Measurements from ENCODE around the gene ARL15.
"Not testable (repeated sequence)": the region's sequence is repeated elsewhere in the genome, so short reads cannot be mapped to it uniquely, and the experiment has no call there.

The ARL15 gene

DNA sequence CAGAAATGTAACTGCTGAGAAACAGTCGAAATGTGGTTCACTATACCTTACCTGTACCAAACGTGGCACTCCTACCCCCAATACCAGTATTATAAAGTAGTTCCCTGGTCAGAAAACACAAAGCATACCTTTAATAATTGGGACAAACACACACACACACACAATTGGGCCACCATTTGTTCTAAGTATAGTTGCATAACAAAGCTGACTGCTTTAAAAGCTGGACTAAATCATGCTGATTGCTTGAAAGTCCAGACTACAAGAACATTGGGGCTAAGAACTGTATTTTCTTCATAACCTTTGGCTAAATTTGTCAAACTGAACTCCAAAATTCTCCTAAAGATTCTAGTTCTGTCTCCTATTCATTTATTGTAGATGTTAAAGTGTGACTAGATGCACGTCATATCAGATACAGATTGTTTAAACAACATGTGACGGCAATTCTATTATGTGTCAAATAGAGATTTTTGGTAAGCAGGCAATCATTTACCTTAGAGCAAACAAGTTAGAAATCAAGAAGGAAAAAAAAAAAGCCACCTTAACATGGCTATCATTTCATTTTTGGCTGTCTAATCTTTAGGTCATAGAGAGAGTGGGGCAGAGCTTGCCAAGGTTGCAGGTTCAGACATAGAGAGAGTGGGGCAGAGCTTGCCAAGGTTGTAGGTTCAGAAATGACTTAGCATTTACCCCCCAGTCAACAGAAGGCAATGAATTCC is 265.1 kb downstream of the ARL15 start:
- Mint-ChIP-seq H3K9me3 (no peaks in the 10 kb centered on the region), H3K4me1 (no peaks in the 10 kb centered on the region), H3K4me3 (no peak overlapping the region), H3K27ac (no peak overlapping the region), H3K36me3 (ENCODE audit: low read depth) (no peaks in the 10 kb centered on the region), H3K27me3 (no peaks in the 10 kb centered on the region)
- ATAC-seq (no peak), DNase-seq (no peak)

DNA sequence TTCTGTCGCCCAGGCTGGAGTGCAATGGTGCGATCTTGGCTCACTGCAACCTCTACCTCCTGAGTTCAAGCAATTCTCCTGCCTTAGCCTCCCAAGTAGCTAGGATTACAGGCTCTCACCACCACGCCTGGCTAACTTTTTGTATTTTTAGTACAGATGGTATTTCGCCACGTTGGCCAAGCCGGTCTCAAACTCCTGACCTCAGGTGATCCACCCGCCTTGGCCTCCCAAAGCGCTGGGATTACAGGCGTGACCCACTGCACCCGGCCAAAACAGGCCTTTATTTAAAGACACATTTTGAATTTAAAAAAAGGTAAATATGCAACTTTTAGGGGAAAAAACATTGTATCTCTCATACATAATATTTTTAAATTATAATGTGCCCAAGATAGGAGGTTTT is 266.1 kb downstream of the ARL15 start:
- not testable (repeated sequence) for DNase-seq; ATAC-seq; H3K9me3 Mint-ChIP-seq; H3K36me3 Mint-ChIP-seq (ENCODE audit: low read depth); H3K4me3 Mint-ChIP-seq; H3K27ac Mint-ChIP-seq; H3K27me3 Mint-ChIP-seq; H3K4me1 Mint-ChIP-seq

DNA sequence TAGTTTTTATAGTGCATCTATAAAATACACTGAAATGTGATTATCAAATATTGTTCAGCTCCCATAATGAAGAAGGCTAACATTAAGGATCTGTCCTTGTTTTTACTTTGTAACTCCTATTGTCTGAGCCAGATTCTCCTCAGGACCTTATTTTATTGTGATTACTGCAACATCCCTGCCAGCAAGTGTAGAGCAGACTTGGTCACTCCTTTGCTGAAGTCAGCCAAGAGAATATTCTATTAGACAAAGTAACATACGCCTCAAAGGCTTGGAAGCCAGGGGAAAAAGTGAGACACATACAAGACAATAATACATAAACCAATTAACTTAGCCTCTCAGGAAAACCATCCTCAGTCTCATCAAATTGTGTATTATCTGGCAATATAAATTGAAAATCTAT is 269.6 kb downstream of the ARL15 start:
- Mint-ChIP-seq H3K27me3 (no peaks in the 10 kb centered on the region), H3K4me1 (no peaks in the 10 kb centered on the region), H3K27ac (no peak overlapping the region), H3K36me3 (ENCODE audit: low read depth) (no peaks in the 10 kb centered on the region), H3K9me3 (no peaks in the 10 kb centered on the region), H3K4me3 (no peak overlapping the region)
- DNase-seq (no peak), ATAC-seq (no peak)

DNA sequence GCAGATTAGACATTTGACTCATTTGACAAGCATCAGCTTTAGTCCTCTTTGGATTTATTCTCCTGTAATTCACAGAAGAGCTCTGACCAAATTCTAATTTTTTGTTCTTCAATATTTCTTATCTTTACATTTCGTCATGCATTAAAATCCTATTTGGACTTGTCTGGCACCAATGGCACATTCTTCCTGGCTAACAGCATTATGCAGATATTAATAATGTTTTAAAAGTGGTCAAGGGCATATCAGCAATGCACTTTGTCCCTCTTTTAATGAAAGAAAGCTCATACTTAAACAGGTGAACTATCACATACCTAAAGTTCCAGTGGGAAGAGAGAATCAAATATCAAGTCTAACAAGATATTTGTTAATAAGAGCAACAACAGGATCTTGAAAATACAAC is 270.4 kb downstream of the ARL15 start:
- Mint-ChIP-seq H3K4me3 (no peak overlapping the region), H3K9me3 (no peaks in the 10 kb centered on the region), H3K36me3 (ENCODE audit: low read depth) (no peaks in the 10 kb centered on the region), H3K27me3 (no peaks in the 10 kb centered on the region), H3K27ac (no peak overlapping the region), H3K4me1 (no peaks in the 10 kb centered on the region)
- no peak for DNase-seq
- ATAC-seq = no peak

DNA sequence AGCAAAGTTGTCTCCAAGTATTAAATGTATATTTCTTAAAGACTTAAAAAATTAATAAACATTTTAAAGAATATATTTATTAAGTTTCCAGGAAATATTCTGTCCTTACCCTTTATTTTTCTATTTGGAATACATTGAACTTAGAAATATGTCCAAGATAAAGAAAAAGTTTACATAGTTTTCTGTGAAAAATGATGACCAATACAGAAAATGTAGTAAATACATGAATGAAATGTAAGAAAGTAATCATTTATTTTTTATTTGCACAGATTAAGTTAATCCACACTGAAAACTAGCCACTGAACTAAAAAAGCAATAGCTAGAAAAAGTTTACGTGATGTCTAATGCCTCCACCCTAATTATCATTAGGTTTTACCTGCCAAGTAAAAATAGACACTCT is 273.2 kb downstream of the ARL15 start:
- Mint-ChIP-seq H3K9me3 (no peaks in the 10 kb centered on the region), H3K36me3 (ENCODE audit: low read depth) (peaks cover 2% of the 10 kb centered on the region), H3K27ac (no peak overlapping the region), H3K27me3 (no peaks in the 10 kb centered on the region), H3K4me3 (no peak overlapping the region), H3K4me1 (no peaks in the 10 kb centered on the region)
- no peak for ATAC-seq
- DNase-seq = no peak

DNA sequence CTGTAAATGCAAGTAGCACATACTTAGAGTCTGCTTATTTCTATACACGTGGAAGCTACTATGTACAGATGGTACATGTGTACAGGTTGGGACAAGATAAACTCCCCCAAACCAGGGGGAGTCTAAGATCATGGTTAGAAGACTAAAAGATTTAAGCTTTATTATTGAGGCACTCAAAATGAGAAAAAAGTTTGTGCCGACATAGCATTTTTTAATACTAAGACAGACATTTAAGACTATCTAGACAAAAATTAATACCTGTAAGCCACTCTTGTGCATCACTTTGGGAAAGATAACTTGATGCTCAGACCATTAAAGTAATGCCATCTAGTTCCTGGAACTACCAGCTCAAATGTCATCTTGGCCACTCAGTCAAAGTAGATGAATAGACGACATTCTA is 279.4 kb downstream of the ARL15 start:
- DNase-seq (no peak), ATAC-seq (no peak)
- Mint-ChIP-seq H3K9me3 (no peaks in the 10 kb centered on the region), H3K27ac (no peak overlapping the region), H3K4me3 (no peak overlapping the region), H3K27me3 (no peaks in the 10 kb centered on the region), H3K4me1 (no peaks in the 10 kb centered on the region), H3K36me3 (ENCODE audit: low read depth) (peaks cover 2% of the 10 kb centered on the region)

DNA sequence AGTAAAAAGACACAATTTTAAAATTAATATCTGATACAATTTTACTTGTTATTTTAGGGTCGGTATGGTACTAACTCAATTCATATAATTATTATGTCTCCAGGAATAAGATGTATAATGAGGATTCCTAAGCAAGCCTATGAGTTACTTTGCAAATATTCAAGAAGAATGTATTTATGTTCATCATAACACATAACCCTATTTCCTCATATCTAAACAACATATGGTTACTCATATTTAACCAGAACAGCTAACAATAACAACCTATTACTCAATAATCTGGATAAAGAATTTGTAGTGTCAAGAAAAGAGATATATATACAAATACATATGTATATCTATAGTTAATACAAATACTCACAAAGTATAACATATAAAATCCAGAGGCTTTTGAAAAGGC is 285.9 kb downstream of the ARL15 start:
- H3K36me3 Mint-ChIP-seq (ENCODE audit: low read depth) = no peaks in the 10 kb centered on the region
- no peak overlapping the region for H3K27ac Mint-ChIP-seq
- no peaks in the 10 kb centered on the region for H3K27me3 Mint-ChIP-seq
- ATAC-seq (no peak), DNase-seq (no peak)
- H3K4me3 Mint-ChIP-seq = no peak overlapping the region
- peaks cover 21% of the 10 kb centered on the region for H3K4me1 Mint-ChIP-seq
- H3K9me3 Mint-ChIP-seq = no peaks in the 10 kb centered on the region

DNA sequence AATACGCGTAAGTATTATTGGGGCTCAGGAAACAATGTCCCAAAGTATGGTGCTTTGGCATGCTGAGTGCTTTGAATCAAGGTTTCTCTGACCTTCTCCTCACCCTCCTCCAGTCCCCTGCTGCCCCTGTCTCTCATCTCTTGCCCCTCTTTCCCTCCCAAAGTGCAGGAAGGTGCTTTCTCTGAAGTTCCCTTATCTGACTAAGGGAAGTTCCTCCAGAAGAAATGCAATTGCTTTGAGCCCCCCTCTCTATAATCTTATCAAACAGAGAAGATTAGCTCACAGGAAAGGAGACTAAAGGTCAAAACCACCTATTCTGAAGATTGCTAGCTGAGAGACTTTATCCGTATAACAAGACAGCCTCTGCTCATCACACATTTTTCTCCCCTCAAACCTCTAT is 288.1 kb downstream of the ARL15 start:
- peaks cover 6% of the 10 kb centered on the region for H3K36me3 Mint-ChIP-seq (ENCODE audit: low read depth)
- ATAC-seq = no peak

DNA sequence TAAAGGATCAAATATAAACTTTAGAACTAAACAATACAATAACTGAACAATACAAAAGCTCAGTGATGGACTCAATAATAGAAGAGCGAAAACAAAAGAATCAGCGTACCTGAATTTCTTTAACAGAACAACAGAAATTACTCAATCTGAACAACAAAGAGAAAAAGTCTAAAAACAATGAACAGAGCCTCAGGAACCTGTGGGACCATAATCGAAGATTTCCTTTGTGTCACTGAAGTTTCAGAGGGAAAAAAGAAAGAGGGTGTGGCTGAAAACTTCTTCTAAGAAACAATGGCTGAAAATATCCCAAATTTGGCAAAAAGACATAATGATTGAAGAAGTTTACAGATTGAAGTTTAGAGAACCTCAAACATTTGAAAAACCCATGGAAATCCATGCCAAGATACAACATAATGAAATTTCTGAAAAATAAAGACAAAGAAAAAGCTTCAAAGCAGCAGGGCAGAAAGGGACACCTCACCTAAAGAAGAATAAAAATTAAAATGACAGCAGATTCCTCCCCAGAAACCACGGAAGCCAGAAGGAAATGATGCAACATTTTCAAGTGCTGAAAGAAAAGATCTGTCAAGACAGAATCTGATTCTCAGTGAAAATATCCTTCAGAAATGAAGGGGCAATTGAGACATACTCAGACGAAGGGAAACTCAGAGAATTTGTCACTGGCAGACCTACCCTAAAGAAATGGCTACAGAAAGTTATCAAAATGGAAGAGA is 288.8 kb downstream of the ARL15 start:
- DNase-seq (no peak), ATAC-seq (no peak)
- peak overlapping the region; percentile 68 for H3K27ac Mint-ChIP-seq

More for the DNA sequence above, 288.1 kb downstream of the ARL15 start:
- no peak for DNase-seq
- peak overlapping the region; percentile 68 for H3K27ac Mint-ChIP-seq
- H3K27me3 Mint-ChIP-seq = no peaks in the 10 kb centered on the region
- H3K4me3 Mint-ChIP-seq = peak overlapping the region; percentile 55
- no peaks in the 10 kb centered on the region for H3K9me3 Mint-ChIP-seq
- H3K4me1 Mint-ChIP-seq = peaks cover 21% of the 10 kb centered on the region

DNA sequence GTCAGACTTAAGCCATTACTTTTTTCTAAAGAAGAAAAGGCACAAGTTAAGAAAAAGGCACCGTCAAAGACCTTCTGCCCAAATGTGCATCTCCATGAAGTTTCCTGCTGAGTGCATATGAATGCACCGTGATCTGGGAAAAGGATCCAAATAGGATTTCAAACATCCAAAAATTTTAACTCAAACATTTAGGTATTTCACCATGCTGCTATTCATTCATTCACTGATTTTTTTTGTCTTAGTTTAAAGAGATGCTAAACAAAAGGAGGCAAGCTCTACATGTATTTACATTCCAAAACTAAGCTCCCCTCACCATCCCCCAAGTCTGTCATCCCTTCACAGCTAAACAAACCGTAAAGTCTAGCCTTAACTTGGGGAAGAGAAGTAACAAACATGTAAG is 291.9 kb downstream of the ARL15 start:
- no peak overlapping the region for H3K27ac Mint-ChIP-seq
- ATAC-seq (no peak), DNase-seq (no peak)
- H3K9me3 Mint-ChIP-seq = peaks cover 21% of the 10 kb centered on the region
- H3K4me3 Mint-ChIP-seq = no peak overlapping the region
- H3K27me3 Mint-ChIP-seq = no peaks in the 10 kb centered on the region
- peaks cover 21% of the 10 kb centered on the region for H3K4me1 Mint-ChIP-seq
- H3K36me3 Mint-ChIP-seq (ENCODE audit: low read depth) = peaks cover 38% of the 10 kb centered on the region

More for the DNA sequence above, 288.8 kb downstream of the ARL15 start:
- H3K4me3 Mint-ChIP-seq = peak overlapping the region; percentile 55
- H3K9me3 Mint-ChIP-seq = peaks cover 5% of the 10 kb centered on the region
- no peaks in the 10 kb centered on the region for H3K27me3 Mint-ChIP-seq
- H3K4me1 Mint-ChIP-seq = peaks cover 21% of the 10 kb centered on the region
- peaks cover 12% of the 10 kb centered on the region for H3K36me3 Mint-ChIP-seq (ENCODE audit: low read depth)

DNA sequence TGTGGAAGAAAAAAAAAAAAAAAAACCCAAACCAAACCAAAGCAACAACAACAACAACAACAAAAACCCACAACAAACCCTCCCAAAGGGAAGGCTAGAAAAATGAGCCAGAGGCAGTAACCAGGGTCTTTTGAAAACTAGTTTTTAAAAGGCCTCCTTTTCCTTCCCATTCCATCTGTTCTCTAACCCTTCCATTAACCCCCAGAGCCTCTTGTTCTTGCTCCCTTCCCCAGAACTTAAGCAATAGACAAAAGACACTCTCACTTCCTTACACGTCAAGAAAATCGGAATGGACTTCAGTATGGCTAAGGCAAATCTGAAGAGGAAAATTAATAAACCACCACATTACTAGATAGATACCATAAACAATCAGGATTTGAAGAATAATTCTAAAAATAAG is 292.8 kb downstream of the ARL15 start:
- H3K27ac Mint-ChIP-seq = no peak overlapping the region
- peaks cover 22% of the 10 kb centered on the region for H3K9me3 Mint-ChIP-seq
- ATAC-seq (no peak), DNase-seq (no peak)
- no peak overlapping the region for H3K4me3 Mint-ChIP-seq
- H3K27me3 Mint-ChIP-seq = no peaks in the 10 kb centered on the region
- H3K36me3 Mint-ChIP-seq (ENCODE audit: low read depth) = peaks cover 42% of the 10 kb centered on the region
- H3K4me1 Mint-ChIP-seq = peaks cover 17% of the 10 kb centered on the region

DNA sequence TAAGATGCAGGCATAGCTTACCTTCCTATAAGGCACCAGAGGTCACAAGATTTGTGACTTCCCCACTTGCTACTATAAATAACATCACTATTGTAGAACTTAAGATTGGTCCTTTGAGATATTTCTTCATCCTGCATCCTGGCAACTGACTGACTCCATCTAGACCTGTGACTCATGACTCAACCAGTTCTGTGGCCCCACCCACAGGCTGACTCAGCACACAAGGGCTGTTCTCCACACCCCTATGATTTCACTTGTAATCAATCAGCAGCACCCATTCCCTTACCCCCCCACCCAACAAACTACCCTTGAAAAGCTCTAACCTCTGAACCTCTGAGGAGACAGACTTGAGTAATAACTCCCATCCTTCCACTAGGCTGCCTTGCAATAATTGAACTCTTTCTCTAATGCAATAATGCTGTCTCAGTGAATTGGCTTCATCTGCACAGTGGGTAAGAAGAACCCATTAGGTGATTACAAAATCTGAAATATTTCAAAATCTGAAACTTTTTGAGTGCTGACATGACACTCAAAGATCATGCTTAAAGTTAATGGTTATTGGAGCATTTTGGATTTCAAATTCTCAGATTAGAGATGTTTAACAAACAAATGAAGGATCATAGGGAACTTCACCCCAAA is 296.7 kb downstream of the ARL15 start:
- ATAC-seq (peak; percentile 65), DNase-seq (peak; percentile 36)
- no peaks in the 10 kb centered on the region for H3K4me1 Mint-ChIP-seq
- H3K9me3 Mint-ChIP-seq = peaks cover 22% of the 10 kb centered on the region
- peaks cover 46% of the 10 kb centered on the region for H3K36me3 Mint-ChIP-seq (ENCODE audit: low read depth)
- H3K27ac Mint-ChIP-seq = no peak overlapping the region
- no peaks in the 10 kb centered on the region for H3K27me3 Mint-ChIP-seq
- no peak overlapping the region for H3K4me3 Mint-ChIP-seq

DNA sequence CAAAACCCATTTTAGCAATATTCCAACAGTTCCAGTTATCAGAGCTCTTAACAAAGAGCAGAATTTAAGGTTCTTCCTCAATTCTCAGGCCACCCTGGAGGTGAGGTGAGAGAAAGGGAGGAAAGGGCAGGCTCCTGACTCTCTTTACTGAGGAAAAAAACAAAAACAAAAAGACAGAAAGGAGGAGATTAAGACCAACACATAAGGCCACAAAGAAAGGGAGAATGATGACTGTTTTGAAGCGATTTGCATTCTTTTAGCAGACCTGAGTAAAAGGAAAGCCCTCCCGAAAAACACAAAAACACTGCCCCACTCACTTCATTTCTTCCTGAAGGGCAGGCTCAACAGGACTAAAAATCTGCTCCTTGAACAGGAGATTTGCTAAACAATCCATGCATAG is 300.5 kb downstream of the ARL15 start:
- H3K4me1 Mint-ChIP-seq = peaks cover 5% of the 10 kb centered on the region
- peaks cover 14% of the 10 kb centered on the region for H3K9me3 Mint-ChIP-seq
- H3K36me3 Mint-ChIP-seq (ENCODE audit: low read depth) = peaks cover 22% of the 10 kb centered on the region
- no peak overlapping the region for H3K27ac Mint-ChIP-seq
- no peak for ATAC-seq
- H3K4me3 Mint-ChIP-seq = no peak overlapping the region
- H3K27me3 Mint-ChIP-seq = no peaks in the 10 kb centered on the region
- DNase-seq = no peak

DNA sequence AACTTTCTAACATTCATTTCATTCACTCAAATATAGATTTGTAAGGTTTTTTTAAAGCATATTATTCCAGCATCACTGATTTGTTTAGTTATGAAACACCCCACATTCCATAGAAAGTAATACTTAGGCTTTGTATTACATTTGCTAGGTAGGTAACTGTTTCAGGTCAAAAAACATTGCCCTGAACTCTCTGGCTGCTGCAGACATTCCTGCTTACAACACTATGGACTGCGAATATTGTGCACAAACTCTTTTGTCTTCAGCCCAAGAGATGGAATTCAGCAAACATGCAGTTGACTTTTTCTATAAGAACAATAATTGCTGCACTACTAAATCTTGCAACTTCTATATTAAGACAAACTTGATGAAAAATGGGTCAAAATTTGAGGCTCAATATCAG is 301.0 kb downstream of the ARL15 start:
- peaks cover 10% of the 10 kb centered on the region for H3K9me3 Mint-ChIP-seq
- no peaks in the 10 kb centered on the region for H3K27me3 Mint-ChIP-seq
- H3K36me3 Mint-ChIP-seq (ENCODE audit: low read depth) = peaks cover 17% of the 10 kb centered on the region
- peaks cover 5% of the 10 kb centered on the region for H3K4me1 Mint-ChIP-seq
- H3K4me3 Mint-ChIP-seq = no peak overlapping the region
- ATAC-seq (no peak), DNase-seq (no peak)
- H3K27ac Mint-ChIP-seq = no peak overlapping the region
